ENCODE measurements around the gene BST1.

DNA sequence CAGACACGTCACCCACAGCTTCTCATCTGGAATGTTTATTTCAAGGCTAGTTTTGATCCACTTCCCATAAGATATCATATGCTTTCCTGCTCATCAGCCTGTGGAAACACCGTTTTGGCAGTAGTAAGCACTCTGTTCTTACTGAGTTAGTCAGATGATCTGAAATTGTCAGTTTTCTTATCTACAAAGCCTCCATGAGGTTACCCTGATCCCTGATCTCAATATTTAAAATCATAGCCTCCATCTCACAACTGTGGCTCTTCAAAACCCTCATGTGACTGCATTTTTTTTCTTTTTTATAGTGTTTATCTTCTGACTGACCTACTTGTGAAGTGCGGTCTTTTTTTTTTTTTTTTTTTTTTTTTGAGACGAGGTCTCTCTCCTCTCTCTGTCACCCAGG, 22.7 kb downstream of the BST1 start:
- TF ChIP-seq, protein P1, sequence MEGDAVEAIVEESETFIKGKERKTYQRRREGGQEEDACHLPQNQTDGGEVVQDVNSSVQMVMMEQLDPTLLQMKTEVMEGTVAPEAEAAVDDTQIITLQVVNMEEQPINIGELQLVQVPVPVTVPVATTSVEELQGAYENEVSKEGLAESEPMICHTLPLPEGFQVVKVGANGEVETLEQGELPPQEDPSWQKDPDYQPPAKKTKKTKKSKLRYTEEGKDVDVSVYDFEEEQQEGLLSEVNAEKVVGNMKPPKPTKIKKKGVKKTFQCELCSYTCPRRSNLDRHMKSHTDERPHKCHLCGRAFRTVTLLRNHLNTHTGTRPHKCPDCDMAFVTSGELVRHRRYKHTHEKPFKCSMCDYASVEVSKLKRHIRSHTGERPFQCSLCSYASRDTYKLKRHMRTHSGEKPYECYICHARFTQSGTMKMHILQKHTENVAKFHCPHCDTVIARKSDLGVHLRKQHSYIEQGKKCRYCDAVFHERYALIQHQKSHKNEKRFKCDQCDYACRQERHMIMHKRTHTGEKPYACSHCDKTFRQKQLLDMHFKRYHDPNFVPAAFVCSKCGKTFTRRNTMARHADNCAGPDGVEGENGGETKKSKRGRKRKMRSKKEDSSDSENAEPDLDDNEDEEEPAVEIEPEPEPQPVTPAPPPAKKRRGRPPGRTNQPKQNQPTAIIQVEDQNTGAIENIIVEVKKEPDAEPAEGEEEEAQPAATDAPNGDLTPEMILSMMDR (conservative IDR thresholded peaks at IDR 0.05; ENCODE audit: low read depth in 2 of 2) = no peak
- TF ChIP-seq EZH2phosphoT487 (IDR thresholded peaks at IDR 0.05; ENCODE audit: unreplicated experiment) (no peak), EZH2 (IDR thresholded peaks at IDR 0.05; ENCODE audit: low read depth, unreplicated experiment) (no peak), POLR2AphosphoS5 (IDR thresholded peaks at IDR 0.05; ENCODE audit: low read depth) (no peak), ZNF331 (CRISPR knock-in tag; IDR thresholded peaks at IDR 0.05; ENCODE audit: low read depth) (no peak), JUNB (IDR thresholded peaks at IDR 0.05; ENCODE audit: unreplicated experiment) (no peak)

Data from GM23338 (cell line).